GM23338 (cell line): ENCODE measurements around the gene MPIG6B.

ENCODE experiments used
- CREB1 ChIP-seq: fragments of 250-450 bp; sonication (Bioruptor Pico); IDR thresholded peaks from 2 replicates; pipeline ENCODE4 v1.5.0; 2020; ENCODE audit warnings: low read depth, mild to moderate bottlenecking, moderate library complexity
- CTCF ChIP-seq, 2 experiments: fragments of 200-600 bp in 1 of 2; sonication (generic) in 1 of 2; conservative IDR thresholded peaks; 2 replicates each; pipeline versions ENCODE4 v1.5.1 to v1.6.1; 2016 to 2017; ENCODE audit warnings: antibody characterized with exemption in 2 of 2, low read depth in 2 of 2, mild to moderate bottlenecking in 2 of 2, moderate library complexity in 1 of 2
- ETS1 ChIP-seq: IDR thresholded peaks from 2 replicates; pipeline ENCODE4 v1.6.1; 2016; ENCODE audit warnings: antibody characterized with exemption
- EZH2 ChIP-seq: fragments of 200-600 bp; sonication (generic); IDR thresholded peaks from one replicate; pipeline ENCODE4 v1.8.0; 2017; ENCODE audit warnings: antibody characterized with exemption, mild to moderate bottlenecking, low read depth; ENCODE audit not compliant: unreplicated experiment
- EZH2phosphoT487 ChIP-seq: fragments of 200-600 bp; sonication (generic); IDR thresholded peaks from one replicate; pipeline ENCODE4 v1.8.1; 2018; ENCODE audit warnings: antibody characterized with exemption; ENCODE audit not compliant: unreplicated experiment
- JUNB ChIP-seq: IDR thresholded peaks from one replicate; pipeline ENCODE4 v1.6.1; 2016; ENCODE audit warnings: antibody characterized with exemption; ENCODE audit not compliant: unreplicated experiment
- NANOG ChIP-seq: IDR thresholded peaks from 2 replicates; pipeline ENCODE4 v1.6.1; 2016; ENCODE audit warnings: antibody characterized with exemption, borderline replicate concordance
- POLR2AphosphoS5 ChIP-seq: IDR thresholded peaks from 2 replicates; pipeline ENCODE4 v1.6.1; 2016; ENCODE audit warnings: antibody characterized with exemption, low read depth
- REST ChIP-seq: IDR thresholded peaks from one replicate; pipeline ENCODE4 v1.6.1; 2018; ENCODE audit warnings: antibody characterized with exemption; ENCODE audit not compliant: unreplicated experiment
- STAT1 ChIP-seq: IDR thresholded peaks from one replicate; pipeline ENCODE4 v1.6.1; 2016; ENCODE audit warnings: antibody characterized with exemption; ENCODE audit not compliant: unreplicated experiment
- ZNF114 ChIP-seq: fragments of 250-450 bp; sonication (Bioruptor Pico); IDR thresholded peaks from 2 replicates; pipeline ENCODE4 v1.5.0; 2020; ENCODE audit warnings: mild to moderate bottlenecking, moderate library complexity
- ZNF331 ChIP-seq: fragments of 250-450 bp; sonication (Bioruptor Pico); IDR thresholded peaks from 2 replicates; pipeline ENCODE4 v1.5.0; 2020; ENCODE audit warnings: low read depth, mild to moderate bottlenecking, moderate library complexity

- TF ChIP-seq CTCF (conservative IDR thresholded peaks at IDR 0.05; ENCODE audit: low read depth in 2 of 2) (no peak), POLR2AphosphoS5 (no peak), EZH2 (no peak), EZH2phosphoT487 (no peak), REST (no peak), STAT1 (no peak), NANOG (no peak), ZNF331 (no peak), CREB1 (CRISPR knock-in tag) (no peak), JUNB (no peak), ZNF114 (CRISPR knock-in tag) (no peak), ETS1 (no peak)
These were observed 9.0 kb upstream of the MPIG6B start for GRCh38 chr6:31713991-31714684.
